PC-9 (cell line): ENCODE data around the gene SUSD1. TPM values are rescaled to one million over a fixed set of nuclear protein-coding genes. Genes with fewer than 3 reads are reported as not detected.

ENCODE experiments used
- BruUV-seq: library from RNA; stranded (reverse); fragments of 400-500 nt; replicated peaks from 2 replicates; lab custom pipeline; 2021; lab: Mats Ljungman, UMichigan
- CTCF ChIA-PET: fragments of 300-600 bp; sonication (Branson Sonifier 250); formaldehyde crosslinking; loops from one replicate; lab custom pipeline; 2022; ENCODE audit warnings: antibody characterized with exemption; lab: Charles Lee
- POLR2A ChIA-PET: fragments of 300-600 bp; sonication (Branson Sonifier 250); formaldehyde crosslinking; loops from one replicate; lab custom pipeline; 2022; ENCODE audit warnings: antibody characterized with exemption; ENCODE audit not compliant: unreplicated experiment; lab: Charles Lee
- DNase-seq, 2 experiments: peaks; one replicate each; pipeline versions ENCODE4 v3.0.0 to v3.0.0-alpha.2; 2015 to 2022; ENCODE audit warnings: mixed read lengths in 1 of 2
- H2AFZ ChIP-seq: fragments of 200-600 bp; sonication (generic); 2 replicates; pipeline ENCODE4 v1.8.1; 2017; ENCODE audit warnings: antibody characterized with exemption
- H3F3A ChIP-seq: fragments of 200-600 bp; sonication (generic); 2 replicates; pipeline ENCODE4 v1.8.1; 2017; ENCODE audit warnings: antibody characterized with exemption, mild to moderate bottlenecking, low read depth; ENCODE audit not compliant: insufficient read depth
- H3K27ac ChIP-seq: fragments of 200-600 bp; sonication (generic); 2 replicates; pipeline ENCODE4 v1.6.1; 2016; ENCODE audit warnings: mixed run types
- H3K27me3 ChIP-seq: fragments of 200-600 bp; sonication (generic); 2 replicates; pipeline ENCODE4 v1.6.1; 2016; ENCODE audit warnings: low read depth, mixed run types; ENCODE audit not compliant: insufficient read depth
- H3K36me3 ChIP-seq: fragments of 200-600 bp; sonication (generic); 2 replicates; pipeline ENCODE4 v1.6.1; 2016; ENCODE audit warnings: low read depth, mixed run types
- H3K4me1 ChIP-seq: fragments of 200-600 bp; sonication (generic); replicated peaks from 2 replicates; pipeline ENCODE4 v1.6.1; 2016; ENCODE audit warnings: mixed run types; ENCODE audit not compliant: insufficient read depth
- H3K4me2 ChIP-seq: fragments of 200-600 bp; sonication (generic); 2 replicates; pipeline ENCODE4 v1.6.1; 2017; ENCODE audit warnings: mixed run types
- H3K4me3 ChIP-seq: fragments of 200-600 bp; sonication (generic); 2 replicates; pipeline ENCODE4 v1.6.1; 2016; ENCODE audit warnings: mixed run types
- H3K79me2 ChIP-seq: fragments of 200-600 bp; sonication (generic); 2 replicates; pipeline ENCODE4 v1.6.1; 2017; ENCODE audit warnings: low read depth, mixed run types
- H3K9me2 ChIP-seq: fragments of 200-600 bp; sonication (generic); 2 replicates; pipeline ENCODE4 v1.8.1; 2017; ENCODE audit warnings: mild to moderate bottlenecking; ENCODE audit not compliant: insufficient read depth
- H3K9me3 ChIP-seq: fragments of 200-600 bp; sonication (generic); 2 replicates; pipeline ENCODE4 v1.8.1; 2016; ENCODE audit warnings: low read depth; ENCODE audit not compliant: insufficient read depth
- H4K20me1 ChIP-seq: fragments of 200-600 bp; sonication (generic); 2 replicates; pipeline ENCODE4 v1.8.1; 2017; ENCODE audit not compliant: insufficient read depth
- EZH2 ChIP-seq: fragments of 200-600 bp; sonication (generic); IDR thresholded peaks from 2 replicates; pipeline ENCODE4 v1.8.0; 2017; ENCODE audit warnings: antibody characterized with exemption, low read depth
- intact Hi-C: fragments of 100-400 bp; cut with micrococcal nuclease; formaldehyde crosslinking; loops from one replicate; pipeline ENCODE4 v1.10.0; 2022; ENCODE audit not compliant: unreplicated experiment
- total RNA-seq: library from RNA; stranded (reverse); gene quantifications from 2 replicates; pipeline ENCODE4 v1.2.3, GENCODE V29; 2021
- TF ChIP-seq, protein P1 (sequence below): fragments of 200-600 bp; sonication (generic); conservative IDR thresholded peaks from 2 replicates; pipeline ENCODE4 v1.6.1; 2017; ENCODE audit warnings: mixed run types, antibody characterized with exemption, mild to moderate bottlenecking, moderate library complexity

Gene SUSD1
- total RNA-seq, 1 experiment from 2014 or later = 23.2 TPM

DNA sequence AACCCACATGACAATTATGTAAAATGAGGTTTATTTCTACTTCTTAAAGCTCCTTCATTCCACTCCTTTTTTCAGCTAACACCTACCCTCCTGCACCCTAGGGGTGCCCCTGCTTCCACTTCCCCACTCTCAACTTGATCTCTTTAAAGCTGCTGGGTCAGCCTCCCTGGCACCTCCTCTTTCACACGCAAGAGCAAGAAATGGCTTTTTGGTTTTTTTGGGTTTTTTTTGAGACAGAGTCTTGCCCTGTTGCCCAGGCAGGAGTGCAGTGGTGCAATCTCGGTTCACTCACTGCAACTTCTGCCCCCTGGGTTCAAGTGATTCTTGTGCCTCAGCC lies 64.4 kb downstream of the SUSD1 start:
- Histone ChIP-seq H3K79me2 (peaks cover 28% of the 10 kb centered on the region), H2AFZ (no peak overlapping the region), H3F3A (peaks cover 56% of the 10 kb centered on the region), H3K27me3 (no peaks in the 10 kb centered on the region), H3K4me1 (peaks cover 62% of the 10 kb centered on the region), H3K27ac (peak overlapping the region; percentile 95), H3K9me2 (no peaks in the 10 kb centered on the region), H3K4me3 (no peak overlapping the region), H4K20me1 (no peaks in the 10 kb centered on the region), H3K36me3 (peaks cover 12% of the 10 kb centered on the region), H3K4me2 (peak overlapping the region; percentile 0), H3K9me3 (no peaks in the 10 kb centered on the region)
- CTCF ChIA-PET = no interaction called here
- no peak for DNase-seq
- no peak for TF ChIP-seq EZH2
- POLR2A ChIA-PET = interaction anchor here (0.6 kb wide), 1 partner anchor 213 kb away, joined by 3 read pairs; no protein-coding TSS in a partner anchor
- intact Hi-C loops = loop anchor here (5.0 to 10.0 kb wide), 5 partner anchors 104 to 794 kb away; partner anchors contain the start of gene KIAA1958
- no TSS peak for BruUV-seq

DNA sequence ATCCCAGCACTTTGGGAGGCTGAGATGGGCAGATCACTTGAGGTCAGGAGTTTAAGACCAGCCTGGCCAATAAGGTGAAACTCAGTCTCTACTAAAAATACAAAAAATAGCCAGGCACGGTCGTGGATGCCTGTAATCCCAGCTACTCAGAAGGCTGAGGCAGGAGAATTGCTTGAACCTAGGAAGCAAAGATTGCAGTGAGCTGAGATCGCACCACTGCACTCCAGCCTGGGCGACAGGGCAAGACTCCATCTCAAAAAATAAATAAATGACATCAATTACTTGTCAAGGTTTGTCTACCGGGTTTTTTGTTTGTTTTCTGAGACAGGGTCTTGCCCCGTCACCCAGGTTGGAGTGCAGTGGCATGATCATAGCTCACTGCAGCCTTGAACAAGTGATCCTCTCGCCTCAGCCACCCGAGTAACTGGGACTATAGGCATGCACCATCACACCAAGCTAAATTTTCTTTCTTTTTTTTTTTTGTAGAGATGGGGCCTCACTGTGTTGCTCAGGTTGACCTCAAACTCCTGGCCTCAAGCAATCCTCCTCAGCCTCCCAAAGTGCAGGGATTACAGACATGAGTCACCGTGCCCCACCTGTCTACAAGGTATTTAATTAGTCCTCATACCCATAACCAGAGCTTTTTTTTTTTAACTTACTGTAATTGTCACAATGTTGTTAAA lies 64.9 kb downstream of the SUSD1 start:
- H4K20me1 ChIP-seq = no peaks in the 10 kb centered on the region
- POLR2A ChIA-PET = interaction anchor here (0.6 kb wide), 1 partner anchor 213 kb away, joined by 3 read pairs; no protein-coding TSS in a partner anchor
- intact Hi-C loops = loop anchor here (5.0 to 10.0 kb wide), 5 partner anchors 105 to 795 kb away; partner anchors contain the start of gene KIAA1958
- H3K9me2 ChIP-seq = no peaks in the 10 kb centered on the region
- no peak overlapping the region for H2AFZ ChIP-seq
- peaks cover 12% of the 10 kb centered on the region for H3K36me3 ChIP-seq
- peak overlapping the region; percentile 0 for H3K4me2 ChIP-seq
- H3K4me1 ChIP-seq = peaks cover 62% of the 10 kb centered on the region
- H3K27ac ChIP-seq = peak overlapping the region; percentile 95
- peaks cover 55% of the 10 kb centered on the region for H3F3A ChIP-seq
- no peak overlapping the region for H3K4me3 ChIP-seq
- TF ChIP-seq, protein P1, sequence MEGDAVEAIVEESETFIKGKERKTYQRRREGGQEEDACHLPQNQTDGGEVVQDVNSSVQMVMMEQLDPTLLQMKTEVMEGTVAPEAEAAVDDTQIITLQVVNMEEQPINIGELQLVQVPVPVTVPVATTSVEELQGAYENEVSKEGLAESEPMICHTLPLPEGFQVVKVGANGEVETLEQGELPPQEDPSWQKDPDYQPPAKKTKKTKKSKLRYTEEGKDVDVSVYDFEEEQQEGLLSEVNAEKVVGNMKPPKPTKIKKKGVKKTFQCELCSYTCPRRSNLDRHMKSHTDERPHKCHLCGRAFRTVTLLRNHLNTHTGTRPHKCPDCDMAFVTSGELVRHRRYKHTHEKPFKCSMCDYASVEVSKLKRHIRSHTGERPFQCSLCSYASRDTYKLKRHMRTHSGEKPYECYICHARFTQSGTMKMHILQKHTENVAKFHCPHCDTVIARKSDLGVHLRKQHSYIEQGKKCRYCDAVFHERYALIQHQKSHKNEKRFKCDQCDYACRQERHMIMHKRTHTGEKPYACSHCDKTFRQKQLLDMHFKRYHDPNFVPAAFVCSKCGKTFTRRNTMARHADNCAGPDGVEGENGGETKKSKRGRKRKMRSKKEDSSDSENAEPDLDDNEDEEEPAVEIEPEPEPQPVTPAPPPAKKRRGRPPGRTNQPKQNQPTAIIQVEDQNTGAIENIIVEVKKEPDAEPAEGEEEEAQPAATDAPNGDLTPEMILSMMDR = no peak
- no peak for TF ChIP-seq EZH2
- CTCF ChIA-PET = interaction anchor here (0.6 kb wide), 2 partner anchors 348 to 802 kb away, joined by 3 to 4 read pairs; no protein-coding TSS in a partner anchor
- DNase-seq = peak; percentile 49 to 79
- BruUV-seq = no TSS peak
- H3K27me3 ChIP-seq = no peaks in the 10 kb centered on the region
- peaks cover 28% of the 10 kb centered on the region for H3K79me2 ChIP-seq
- no peaks in the 10 kb centered on the region for H3K9me3 ChIP-seq

DNA sequence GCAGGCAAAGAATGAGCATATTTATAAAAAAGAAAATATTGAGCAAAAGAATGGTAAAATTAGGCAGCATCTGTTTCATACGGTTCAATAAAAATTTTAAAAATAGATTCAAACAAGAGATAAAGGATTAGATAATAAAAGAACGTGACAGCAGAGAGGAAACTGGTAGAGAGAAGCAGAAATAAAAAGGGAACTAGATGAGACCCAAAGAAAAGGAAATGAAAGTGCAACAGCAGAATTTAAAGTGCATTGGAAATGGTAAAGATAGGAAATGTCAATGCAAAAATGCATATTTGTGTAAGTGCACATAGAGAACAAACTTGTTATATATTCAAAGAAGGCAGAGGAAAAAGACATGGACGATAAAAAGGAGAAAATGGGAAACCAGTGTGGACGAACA lies 70.2 kb downstream of the SUSD1 start:
- H2AFZ ChIP-seq = no peak overlapping the region
- H3K9me2 ChIP-seq = no peaks in the 10 kb centered on the region; the same call in 1 of the 2 replicates
- H3K4me3 ChIP-seq = no peak overlapping the region
- H3K4me1 ChIP-seq = peaks cover 11% of the 10 kb centered on the region
- no peaks in the 10 kb centered on the region for H3K27me3 ChIP-seq
- intact Hi-C loops = no loop called here
- H3K27ac ChIP-seq = no peak overlapping the region
- H3K79me2 ChIP-seq = peaks cover 18% of the 10 kb centered on the region; the same call in 1 of the 2 replicates
- no TSS peak for BruUV-seq
- POLR2A ChIA-PET = no interaction called here
- CTCF ChIA-PET = no interaction called here
- H4K20me1 ChIP-seq = no peaks in the 10 kb centered on the region
- H3K36me3 ChIP-seq = peaks cover 12% of the 10 kb centered on the region
- no peaks in the 10 kb centered on the region for H3K9me3 ChIP-seq
- TF ChIP-seq, protein P1 = no peak
- no peak for TF ChIP-seq EZH2
- no peak overlapping the region for H3K4me2 ChIP-seq
- no peak for DNase-seq
- peaks cover 7% of the 10 kb centered on the region for H3F3A ChIP-seq
